ENCODE results near the gene ST6GALNAC2. TPM values are rescaled to one million over a fixed set of nuclear protein-coding genes. Genes with fewer than 3 reads are reported as not detected.

Gene ST6GALNAC2
- total and polyA plus RNA-seq, 2 experiments from 2014 or later, result 0.31 TPM; not detected in 1

DNA sequence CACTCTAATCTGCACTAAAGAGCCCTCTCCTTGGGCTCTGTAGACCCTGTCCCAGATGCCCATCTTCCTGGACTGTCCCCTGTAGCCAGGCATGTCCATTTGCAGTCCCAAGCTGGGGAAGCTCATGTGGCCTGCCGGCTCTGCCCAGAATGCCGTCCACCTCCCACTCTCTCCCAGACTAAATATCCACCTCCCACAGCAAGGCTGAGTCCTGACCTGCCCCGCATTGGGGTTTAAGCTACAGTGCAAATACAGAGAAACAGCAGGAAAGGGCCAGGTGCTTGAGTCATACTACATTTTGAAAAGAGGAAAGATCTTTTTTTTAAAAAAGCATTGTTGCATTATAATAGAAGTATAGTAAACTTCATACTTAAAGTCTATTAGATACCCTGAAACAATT is 3.0 kb downstream of the ST6GALNAC2 start (continued):
- TF ChIP-seq, protein P1, sequence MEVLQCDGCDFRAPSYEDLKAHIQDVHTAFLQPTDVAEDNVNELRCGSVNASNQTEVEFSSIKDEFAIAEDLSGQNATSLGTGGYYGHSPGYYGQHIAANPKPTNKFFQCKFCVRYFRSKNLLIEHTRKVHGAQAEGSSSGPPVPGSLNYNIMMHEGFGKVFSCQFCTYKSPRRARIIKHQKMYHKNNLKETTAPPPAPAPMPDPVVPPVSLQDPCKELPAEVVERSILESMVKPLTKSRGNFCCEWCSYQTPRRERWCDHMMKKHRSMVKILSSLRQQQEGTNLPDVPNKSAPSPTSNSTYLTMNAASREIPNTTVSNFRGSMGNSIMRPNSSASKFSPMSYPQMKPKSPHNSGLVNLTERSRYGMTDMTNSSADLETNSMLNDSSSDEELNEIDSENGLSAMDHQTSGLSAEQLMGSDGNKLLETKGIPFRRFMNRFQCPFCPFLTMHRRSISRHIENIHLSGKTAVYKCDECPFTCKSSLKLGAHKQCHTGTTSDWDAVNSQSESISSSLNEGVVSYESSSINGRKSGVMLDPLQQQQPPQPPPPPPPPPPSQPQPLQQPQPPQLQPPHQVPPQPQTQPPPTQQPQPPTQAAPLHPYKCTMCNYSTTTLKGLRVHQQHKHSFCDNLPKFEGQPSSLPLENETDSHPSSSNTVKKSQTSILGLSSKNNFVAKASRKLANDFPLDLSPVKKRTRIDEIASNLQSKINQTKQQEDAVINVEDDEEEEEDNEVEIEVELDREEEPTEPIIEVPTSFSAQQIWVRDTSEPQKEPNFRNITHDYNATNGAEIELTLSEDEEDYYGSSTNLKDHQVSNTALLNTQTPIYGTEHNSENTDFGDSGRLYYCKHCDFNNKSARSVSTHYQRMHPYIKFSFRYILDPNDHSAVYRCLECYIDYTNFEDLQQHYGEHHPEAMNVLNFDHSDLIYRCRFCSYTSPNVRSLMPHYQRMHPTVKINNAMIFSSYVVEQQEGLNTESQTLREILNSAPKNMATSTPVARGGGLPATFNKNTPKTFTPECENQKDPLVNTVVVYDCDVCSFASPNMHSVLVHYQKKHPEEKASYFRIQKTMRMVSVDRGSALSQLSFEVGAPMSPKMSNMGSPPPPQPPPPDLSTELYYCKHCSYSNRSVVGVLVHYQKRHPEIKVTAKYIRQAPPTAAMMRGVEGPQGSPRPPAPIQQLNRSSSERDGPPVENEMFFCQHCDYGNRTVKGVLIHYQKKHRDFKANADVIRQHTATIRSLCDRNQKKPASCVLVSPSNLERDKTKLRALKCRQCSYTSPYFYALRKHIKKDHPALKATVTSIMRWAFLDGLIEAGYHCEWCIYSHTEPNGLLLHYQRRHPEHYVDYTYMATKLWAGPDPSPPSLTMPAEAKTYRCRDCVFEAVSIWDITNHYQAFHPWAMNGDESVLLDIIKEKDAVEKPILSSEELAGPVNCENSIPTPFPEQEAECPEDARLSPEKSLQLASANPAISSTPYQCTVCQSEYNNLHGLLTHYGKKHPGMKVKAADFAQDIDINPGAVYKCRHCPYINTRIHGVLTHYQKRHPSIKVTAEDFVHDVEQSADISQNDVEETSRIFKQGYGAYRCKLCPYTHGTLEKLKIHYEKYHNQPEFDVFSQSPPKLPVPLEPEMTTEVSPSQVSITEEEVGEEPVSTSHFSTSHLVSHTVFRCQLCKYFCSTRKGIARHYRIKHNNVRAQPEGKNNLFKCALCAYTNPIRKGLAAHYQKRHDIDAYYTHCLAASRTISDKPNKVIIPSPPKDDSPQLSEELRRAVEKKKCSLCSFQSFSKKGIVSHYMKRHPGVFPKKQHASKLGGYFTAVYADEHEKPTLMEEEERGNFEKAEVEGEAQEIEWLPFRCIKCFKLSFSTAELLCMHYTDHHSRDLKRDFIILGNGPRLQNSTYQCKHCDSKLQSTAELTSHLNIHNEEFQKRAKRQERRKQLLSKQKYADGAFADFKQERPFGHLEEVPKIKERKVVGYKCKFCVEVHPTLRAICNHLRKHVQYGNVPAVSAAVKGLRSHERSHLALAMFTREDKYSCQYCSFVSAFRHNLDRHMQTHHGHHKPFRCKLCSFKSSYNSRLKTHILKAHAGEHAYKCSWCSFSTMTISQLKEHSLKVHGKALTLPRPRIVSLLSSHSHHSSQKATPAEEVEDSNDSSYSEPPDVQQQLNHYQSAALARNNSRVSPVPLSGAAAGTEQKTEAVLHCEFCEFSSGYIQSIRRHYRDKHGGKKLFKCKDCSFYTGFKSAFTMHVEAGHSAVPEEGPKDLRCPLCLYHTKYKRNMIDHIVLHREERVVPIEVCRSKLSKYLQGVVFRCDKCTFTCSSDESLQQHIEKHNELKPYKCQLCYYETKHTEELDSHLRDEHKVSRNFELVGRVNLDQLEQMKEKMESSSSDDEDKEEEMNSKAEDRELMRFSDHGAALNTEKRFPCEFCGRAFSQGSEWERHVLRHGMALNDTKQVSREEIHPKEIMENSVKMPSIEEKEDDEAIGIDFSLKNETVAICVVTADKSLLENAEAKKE (CRISPR knock-in tag; IDR thresholded peaks at IDR 0.05), result no peak

DNA sequence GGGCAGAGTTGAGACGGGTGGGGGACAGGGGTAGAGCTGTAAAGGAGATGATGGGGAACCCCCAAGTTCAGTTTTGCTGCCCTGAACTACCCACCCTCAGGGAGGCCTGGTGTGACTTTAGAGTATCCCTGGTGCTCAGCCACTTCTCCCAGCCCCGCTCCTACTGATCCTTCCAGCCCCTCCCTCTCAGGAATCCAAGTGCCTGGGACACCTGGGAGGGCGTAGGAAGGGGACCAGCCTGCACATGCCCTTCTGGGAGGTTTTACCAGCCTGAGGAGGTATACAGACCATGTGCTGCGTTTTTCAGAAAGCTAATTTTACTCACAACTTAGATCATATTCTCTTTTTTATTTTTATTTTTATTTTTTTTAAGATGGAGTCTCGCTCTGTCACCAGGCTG is 4.1 kb downstream of the ST6GALNAC2 start:
- H3K4me3 ChIP-seq, result no peak overlapping the region
- no peak overlapping the region for H2AFZ ChIP-seq
- Mint-ChIP-seq H3K27ac (no peak overlapping the region), H3K36me3 (ENCODE audit: low read depth) (no peaks in the 10 kb centered on the region), H3K4me1 (peaks cover 7% of the 10 kb centered on the region; the same call in 2 of the 3 replicates), H3K4me3 (no peak overlapping the region), H3K9me3 (no peaks in the 10 kb centered on the region; the same call in 2 of the 3 replicates), H3K27me3 (ENCODE audit: insufficient read depth, low read depth, poor library complexity) (peaks cover 43% of the 10 kb centered on the region)
- ATAC-seq (no peak), DNase-seq (ENCODE audit: low spot score) (no peak)
- no peaks in the 10 kb centered on the region for H3K9me2 ChIP-seq (ENCODE audit: insufficient read depth)
- H3K36me3 ChIP-seq (ENCODE audit: insufficient read depth), result no peaks in the 10 kb centered on the region
- H3K4me2 ChIP-seq, result no peak overlapping the region
- H3F3A ChIP-seq (replicated peaks; ENCODE audit: low read depth), result no peaks in the 10 kb centered on the region
- no peaks in the 10 kb centered on the region; the same call in 1 of the 2 replicates for H4K20me1 ChIP-seq (replicated peaks; ENCODE audit: insufficient read depth)
- TF ChIP-seq EZH2 (IDR thresholded peaks at IDR 0.05; ENCODE audit: low read depth, unreplicated experiment) (no peak), ZNF114 (CRISPR knock-in tag; IDR thresholded peaks at IDR 0.05) (no peak), EZH2phosphoT487 (IDR thresholded peaks at IDR 0.05; ENCODE audit: unreplicated experiment) (no peak), ZNF331 (CRISPR knock-in tag; IDR thresholded peaks at IDR 0.05; ENCODE audit: low read depth) (no peak), POLR2AphosphoS5 (IDR thresholded peaks at IDR 0.05; ENCODE audit: low read depth) (no peak), JUNB (IDR thresholded peaks at IDR 0.05; ENCODE audit: unreplicated experiment) (no peak)
- TF ChIP-seq, protein P2, sequence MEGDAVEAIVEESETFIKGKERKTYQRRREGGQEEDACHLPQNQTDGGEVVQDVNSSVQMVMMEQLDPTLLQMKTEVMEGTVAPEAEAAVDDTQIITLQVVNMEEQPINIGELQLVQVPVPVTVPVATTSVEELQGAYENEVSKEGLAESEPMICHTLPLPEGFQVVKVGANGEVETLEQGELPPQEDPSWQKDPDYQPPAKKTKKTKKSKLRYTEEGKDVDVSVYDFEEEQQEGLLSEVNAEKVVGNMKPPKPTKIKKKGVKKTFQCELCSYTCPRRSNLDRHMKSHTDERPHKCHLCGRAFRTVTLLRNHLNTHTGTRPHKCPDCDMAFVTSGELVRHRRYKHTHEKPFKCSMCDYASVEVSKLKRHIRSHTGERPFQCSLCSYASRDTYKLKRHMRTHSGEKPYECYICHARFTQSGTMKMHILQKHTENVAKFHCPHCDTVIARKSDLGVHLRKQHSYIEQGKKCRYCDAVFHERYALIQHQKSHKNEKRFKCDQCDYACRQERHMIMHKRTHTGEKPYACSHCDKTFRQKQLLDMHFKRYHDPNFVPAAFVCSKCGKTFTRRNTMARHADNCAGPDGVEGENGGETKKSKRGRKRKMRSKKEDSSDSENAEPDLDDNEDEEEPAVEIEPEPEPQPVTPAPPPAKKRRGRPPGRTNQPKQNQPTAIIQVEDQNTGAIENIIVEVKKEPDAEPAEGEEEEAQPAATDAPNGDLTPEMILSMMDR (conservative IDR thresholded peaks at IDR 0.05; ENCODE audit: low read depth in 2 of 2), result no peak
- TF ChIP-seq, protein P3, sequence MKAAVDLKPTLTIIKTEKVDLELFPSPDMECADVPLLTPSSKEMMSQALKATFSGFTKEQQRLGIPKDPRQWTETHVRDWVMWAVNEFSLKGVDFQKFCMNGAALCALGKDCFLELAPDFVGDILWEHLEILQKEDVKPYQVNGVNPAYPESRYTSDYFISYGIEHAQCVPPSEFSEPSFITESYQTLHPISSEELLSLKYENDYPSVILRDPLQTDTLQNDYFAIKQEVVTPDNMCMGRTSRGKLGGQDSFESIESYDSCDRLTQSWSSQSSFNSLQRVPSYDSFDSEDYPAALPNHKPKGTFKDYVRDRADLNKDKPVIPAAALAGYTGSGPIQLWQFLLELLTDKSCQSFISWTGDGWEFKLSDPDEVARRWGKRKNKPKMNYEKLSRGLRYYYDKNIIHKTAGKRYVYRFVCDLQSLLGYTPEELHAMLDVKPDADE (IDR thresholded peaks at IDR 0.05), result no peak
- H3K27ac ChIP-seq (ENCODE audit: low read depth), result no peak overlapping the region
- peaks cover 7% of the 10 kb centered on the region for H3K4me1 ChIP-seq (ENCODE audit: insufficient read depth)
- peaks cover 67% of the 10 kb centered on the region for H3K27me3 ChIP-seq (ENCODE audit: insufficient read depth)
- no peaks in the 10 kb centered on the region for H3K79me2 ChIP-seq (replicated peaks; ENCODE audit: insufficient read depth)

Data from GM23338 (cell line).